Adrenal gland (tissue), 5 donors: ENCODE data around the gene CAND2.

Experiments used
- CTCF ChIP-seq, 6 experiments: fragments of 450-650 bp in 4 of 6; fragments of 200-600 bp in 2 of 6; sonication (generic) in 1 of 6; IDR thresholded peaks; 1 replicate in 5 of 6; 2 replicates in 1 of 6; pipeline versions ENCODE4 v1.5.1 to v1.8.0; 2016 to 2021; ENCODE audit warnings: antibody characterized with exemption in 6 of 6, mild to moderate bottlenecking in 2 of 6, moderate library complexity in 1 of 6
- POLR2A ChIP-seq, 2 donors: fragments of 450-650 bp; IDR thresholded peaks; one replicate each; pipeline ENCODE4 v1.6.1; 2017; ENCODE audit warnings: antibody characterized with exemption in 2 of 2, mild to moderate bottlenecking in 2 of 2, moderate library complexity in 1 of 2
- donor health status: DM: no; HTN: no; CAD: no.

DNA sequence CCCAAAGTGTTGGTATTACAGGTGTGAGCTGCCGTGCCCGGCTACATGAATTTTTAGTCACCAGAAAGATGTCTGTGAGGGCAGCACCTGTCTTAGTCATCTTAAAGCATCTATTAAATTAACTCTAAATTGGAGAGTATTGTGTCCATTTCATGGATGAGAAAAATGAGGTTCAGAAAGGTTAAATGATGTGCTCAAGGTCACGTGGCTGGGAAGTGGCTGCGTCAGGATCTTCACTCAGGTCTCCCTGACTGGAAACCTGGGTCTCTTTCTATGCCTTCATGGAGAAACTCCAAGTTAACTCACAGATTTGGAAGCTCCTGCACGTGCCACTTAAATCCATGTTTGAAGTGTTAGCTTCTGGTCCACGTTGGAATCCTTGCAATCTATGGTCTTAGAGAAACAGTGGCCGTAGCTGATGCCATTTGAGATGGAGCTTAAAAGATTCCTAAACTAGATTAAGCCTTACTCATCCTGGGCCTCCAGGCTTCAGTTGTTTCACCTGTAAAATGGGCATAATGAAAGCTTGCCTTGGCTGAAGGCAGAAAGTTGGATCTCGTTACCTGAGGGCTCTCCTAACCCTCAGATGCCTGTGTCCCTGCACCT, 32.2 kb upstream of the CAND2 start:
- TF ChIP-seq CTCF (IDR thresholded peaks at IDR 0.05) = no peak
- no peak for TF ChIP-seq POLR2A (IDR thresholded peaks at IDR 0.05)
